K562 (cell line): ENCODE data around the gene GATA6. TPM values are rescaled to one million over a fixed set of nuclear protein-coding genes. Genes with fewer than 3 reads are reported as not detected.

Source experiments
- ATAC-seq: fragments of 200-7000 bp; cut with Tn5 transposase; 3 replicates; pipeline ENCODE4 v1.9.1; 2020; ENCODE audit warnings: moderate library complexity
- BruUV-seq: library from RNA; stranded (reverse); fragments of 400-500 nt; replicated peaks from 2 replicates; lab custom pipeline; 2021; lab: Mats Ljungman, UMichigan
- CTCF ChIA-PET: fragments of 300-600 bp; formaldehyde crosslinking; extraction: SDS; loops from one replicate; lab custom pipeline; 2021; ENCODE audit warnings: low intra/inter-chr PET ratio; lab: Yijun Ruan, JAX
- POLR2A ChIA-PET: fragments of 300-600, 350-650 bp; sonication (Branson Sonifier 250); formaldehyde crosslinking; extraction: SDS; loops from one replicate; lab custom pipeline; 2021; ENCODE audit warnings: antibody characterized with exemption, inconsistent platforms; lab: Yijun Ruan, JAX
- DNase-seq, 4 experiments: peaks; one replicate each; pipeline versions ENCODE4 v3.0.0 to v3.0.0-alpha.2; 2011 to 2018; ENCODE audit warnings: low spot score in 3 of 4, mixed read lengths in 3 of 4; ENCODE audit errors: extremely low read depth in 1 of 4
- FAIRE-seq: peaks from 2 replicates; lab custom pipeline; 2011; peaks lifted over from hg19 to GRCh38; lab: Jason Lieb, UNC
- H2AFZ ChIP-seq: 2 replicates; pipeline ENCODE4 v1.6.0; 2011; ENCODE audit warnings: low read depth, low read length, control low read depth, inconsistent platforms
- H3K27ac ChIP-seq: fragments of 200-600 bp; 3 replicates; pipeline ENCODE4 v1.8.0; 2011; ENCODE audit warnings: low read depth, mild to moderate bottlenecking, control low read depth, inconsistent platforms, low read length, moderate library complexity, mixed read lengths; ENCODE audit errors: extremely low read depth
- H3K27me3 ChIP-seq, 2 experiments: fragments of 300-600 bp in 1 of 2; 2 replicates in 1 of 2; 3 replicates in 1 of 2; pipeline versions ENCODE4 v1.6.0 to v1.8.0; 2011; ENCODE audit warnings: inconsistent platforms in 2 of 2, low read length in 2 of 2, mild to moderate bottlenecking in 1 of 2, mixed read lengths in 1 of 2, moderate library complexity in 1 of 2; ENCODE audit not compliant: control insufficient read depth in 2 of 2, insufficient read depth in 2 of 2
- H3K36me3 ChIP-seq: fragments of 300-600 bp; 3 replicates; pipeline ENCODE4 v1.8.0; 2011; ENCODE audit warnings: mild to moderate bottlenecking, low read length, inconsistent platforms; ENCODE audit not compliant: control insufficient read depth, insufficient read depth
- H3K4me1 ChIP-seq, 2 experiments: fragments of 200-600 bp in 1 of 2; replicated peaks in 1 of 2; 2 replicates in 1 of 2; 3 replicates in 1 of 2; pipeline versions ENCODE4 v1.5.1 to v1.8.0; 2011; ENCODE audit warnings: inconsistent platforms in 2 of 2, low read length in 2 of 2, mild to moderate bottlenecking in 1 of 2, mixed read lengths in 1 of 2, moderate library complexity in 1 of 2; ENCODE audit not compliant: control insufficient read depth in 2 of 2, insufficient read depth in 2 of 2
- H3K4me2 ChIP-seq: 2 replicates; pipeline ENCODE4 v1.6.1; 2011; ENCODE audit warnings: low read length, control low read depth, inconsistent platforms, mixed read lengths; ENCODE audit not compliant: insufficient read depth
- H3K4me3 ChIP-seq: fragments of 200-600 bp; sonication (generic), shearing (Covaris generic); 2 replicates; pipeline ENCODE4 v1.5.1; 2016; ENCODE audit warnings: control low read depth, inconsistent platforms
- H3K79me2 ChIP-seq: fragments of 200-600 bp; 3 replicates; pipeline ENCODE4 v1.8.0; 2011; ENCODE audit warnings: low read length, inconsistent platforms; ENCODE audit not compliant: control insufficient read depth, insufficient read depth
- H3K9ac ChIP-seq, 2 experiments: 2 replicates each; pipeline versions ENCODE4 v1.6.0 to v1.6.1; 2011; ENCODE audit warnings: low read depth in 2 of 2, low read length in 2 of 2, control low read depth in 1 of 2, inconsistent platforms in 1 of 2, mild to moderate bottlenecking in 1 of 2, mixed read lengths in 1 of 2; ENCODE audit not compliant: insufficient read depth in 1 of 2
- H3K9me1 ChIP-seq: one replicate; pipeline ENCODE4 v1.6.0; 2011; ENCODE audit warnings: inconsistent platforms, mild to moderate bottlenecking, low read length, moderate library complexity; ENCODE audit not compliant: control insufficient read depth, insufficient read depth
- H3K9me3 ChIP-seq: replicated peaks from 2 replicates; pipeline ENCODE4 v1.5.1; 2011; ENCODE audit warnings: low read depth, low read length, inconsistent platforms; ENCODE audit not compliant: control insufficient read depth, insufficient read depth
- H4K20me1 ChIP-seq: replicated peaks from 2 replicates; pipeline ENCODE4 v1.6.1; 2011; ENCODE audit warnings: low read length, inconsistent platforms, mixed read lengths; ENCODE audit not compliant: control insufficient read depth, insufficient read depth
- CBX1 ChIP-seq: sonication (generic); IDR thresholded peaks from 2 replicates; pipeline ENCODE4 v1.6.1; 2016; ENCODE audit warnings: antibody characterized with exemption, low read depth, mild to moderate bottlenecking
- IRF2 ChIP-seq: sonication (generic); formaldehyde crosslinking; IDR thresholded peaks from 2 replicates; pipeline ENCODE4 v1.8.1; 2022; ENCODE audit warnings: mild to moderate bottlenecking, missing genetic modification reagents
- OTX1 ChIP-seq: fragments of 450-650 bp; formaldehyde crosslinking; IDR thresholded peaks from 2 replicates; pipeline ENCODE4 v1.4.0; 2022; ENCODE audit warnings: mild to moderate bottlenecking
- SAFB2 ChIP-seq: fragments of 200-400 bp; formaldehyde crosslinking; IDR thresholded peaks from 2 replicates; pipeline ENCODE4 v1.6.1; 2018; ENCODE audit warnings: borderline replicate concordance, low read length, low read depth, moderate library complexity; ENCODE audit not compliant: severe bottlenecking
- TGIF2 ChIP-seq: sonication (generic); formaldehyde crosslinking; IDR thresholded peaks from 2 replicates; pipeline ENCODE4 v1.8.1; 2022; ENCODE audit warnings: mild to moderate bottlenecking, missing genetic modification reagents, moderate library complexity
- ZNF592 ChIP-seq: fragments of 450-650 bp; IDR thresholded peaks from 2 replicates; pipeline ENCODE4 v1.6.1; 2017; ENCODE audit warnings: antibody characterized with exemption, mild to moderate bottlenecking
- ZNF76 ChIP-seq: fragments of 250-450 bp; sonication (Bioruptor Pico); IDR thresholded peaks from 2 replicates; pipeline ENCODE4 v1.4.0; 2020; ENCODE audit warnings: mild to moderate bottlenecking, moderate library complexity, borderline replicate concordance
- WGBS: fragments of 100-300 bp; shearing (Covaris generic); methylation state at CpG from one replicate; pipeline ENCODE4 v1.1.6; 2016; ENCODE audit warnings: low coverage, mixed read lengths; ENCODE audit not compliant: insufficient coverage; ENCODE audit errors: missing lambda C conversion rate; 5-methylcytosine and 5-hydroxymethylcytosine counted together
- in situ Hi-C: fragments of 300-500 bp; cut with MboI; formaldehyde crosslinking; loops from 4 replicates; pipeline ENCODE4 v1.15.0; 2018; ENCODE audit warnings: inconsistent platforms, mixed read lengths
- intact Hi-C: fragments of 100-400 bp; cut with micrococcal nuclease; formaldehyde crosslinking; loops from 2 replicates; pipeline ENCODE4 v1.14.2; 2022
- polyA plus RNA-seq, 8 experiments: library from polyadenylated mRNA; depleted of rRNA in 4 of 8; stranded (reverse) in 5 of 8; unstranded in 3 of 8; fragments of >200 nt; fragmentation: Nextera tagmentation in 2 of 8; fragmentation: Illumina TruSeq in 1 of 8; extraction: Ambion mirVana in 2 of 8; extraction: Trizol in 1 of 8; gene quantifications; 2 replicates each; pipeline versions ENCODE4 v1.2.1 to v1.2.3, GENCODE V29; 2011 to 2014; ENCODE audit warnings: inconsistent platforms in 1 of 8, missing spikeins in 1 of 8
- total RNA-seq, 7 experiments: library from RNA; depleted of rRNA in 6 of 7; stranded (reverse); fragments of >200 nt in 6 of 7; fragmentation: Illumina TruSeq in 2 of 7; extraction: Trizol in 2 of 7; gene quantifications; 2 replicates each; pipeline versions ENCODE4 v1.2.1 to v1.2.3, GENCODE V29; 2011 to 2021; ENCODE audit warnings: low replicate concordance in 1 of 7

The GATA6 gene
- total and polyA plus RNA-seq, 9 of the 15 experiments (the other 6 are each of a cell fraction or from before 2014, with no cell fraction given): 0.01 to 0.24 (median 0.16) TPM; not detected in 5

- in situ Hi-C loops (no loop called here), intact Hi-C loops (loop anchor here (5.0 kb wide), 1 partner anchor 537 kb away; no protein-coding TSS in a partner anchor)
- 50% methylated on average over 18 of the region's 57 CpGs for WGBS
- Histone ChIP-seq H3K36me3 (no peaks in the 10 kb centered on the region), H3K9me3 (no peaks in the 10 kb centered on the region; the same call in 1 of the 2 replicates), H3K27me3 (peaks cover 54 to 59% of the 10 kb centered on the region in 2 experiments), H3K4me2 (no peak overlapping the region), H2AFZ (no peak overlapping the region), H3K79me2 (no peaks in the 10 kb centered on the region), H4K20me1 (peaks cover 5% of the 10 kb centered on the region), H3K9ac (no peak overlapping the region), H3K27ac (no peak overlapping the region), H3K9me1 (no peaks in the 10 kb centered on the region), H3K4me1 (peaks cover 11 to 34% of the 10 kb centered on the region in 2 experiments), H3K4me3 (no peak overlapping the region)
- POLR2A ChIA-PET: no interaction called here
- TF ChIP-seq SAFB2 (no peak), ZNF76 (CRISPR knock-in tag) (no peak), OTX1 (no peak), TGIF2 (no peak), ZNF592 (no peak), CBX1 (no peak), IRF2 (CRISPR knock-in tag) (no peak)
- CTCF ChIA-PET: no interaction called here
- ATAC-seq (no peak), DNase-seq (no peak), FAIRE-seq (no peak)
- BruUV-seq: no TSS peak
Observed at GRCh38 chr18:22165603-22166068, 3.8 kb upstream of the GATA6 start.
